ENCODE results near the gene HJURP. TPM values are rescaled to one million over a fixed set of nuclear protein-coding genes. Genes with fewer than 3 reads are reported as not detected.

Gene HJURP
- total RNA-seq, 6 experiments from 2014 or later, result 0.27 to 2.5 (median 0.89) TPM

DNA sequence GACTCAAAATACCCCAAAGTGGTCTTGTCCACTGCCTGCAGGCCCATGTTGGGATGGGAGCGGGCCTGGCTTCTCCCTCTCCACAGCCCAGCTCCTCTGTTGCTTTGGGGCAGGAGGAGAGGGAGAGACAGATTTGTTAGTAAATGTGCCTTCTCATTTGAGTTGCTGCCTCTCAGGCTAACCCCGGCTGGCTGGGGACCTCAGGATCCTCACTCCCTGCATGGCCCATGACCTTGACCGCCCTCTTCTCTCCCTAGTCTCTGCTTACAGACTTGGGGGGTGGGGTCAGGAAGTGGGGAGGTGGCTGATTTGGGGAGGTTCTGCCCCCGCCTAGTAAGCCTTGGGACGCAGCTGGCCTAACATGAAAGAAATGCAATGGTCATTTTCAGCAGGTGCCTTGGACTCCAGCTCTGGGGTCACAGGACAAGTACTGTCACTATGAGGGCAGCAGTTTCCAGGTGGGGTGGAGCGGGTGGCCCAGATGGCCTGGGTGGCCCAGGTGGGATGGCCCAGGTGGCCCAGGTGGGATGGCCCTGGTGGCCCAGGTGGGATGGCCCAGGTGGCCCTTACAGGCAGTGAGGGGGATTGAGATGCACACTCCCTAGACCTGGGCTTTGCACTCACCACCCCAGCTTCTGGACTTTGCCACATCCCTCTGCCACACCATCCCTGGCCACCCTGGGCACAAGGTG is 24.1 kb downstream of the HJURP start:
- intact Hi-C loops (cut with DNase I), result no loop called here
- no peak overlapping the region for H3K27ac ChIP-seq
- H3K4me3 ChIP-seq, result no peak overlapping the region
- H3K36me3 ChIP-seq, result no peaks in the 10 kb centered on the region
- DNase-seq (no peak), ATAC-seq (peak in 2 of 4 donors; percentile 20 to 26)
- no peaks in the 10 kb centered on the region for H3K27me3 ChIP-seq
- peaks cover 0 to 3% (median 0%) of the 10 kb centered on the region in 4 donors for H3K4me1 ChIP-seq
- TF ChIP-seq, protein P1, sequence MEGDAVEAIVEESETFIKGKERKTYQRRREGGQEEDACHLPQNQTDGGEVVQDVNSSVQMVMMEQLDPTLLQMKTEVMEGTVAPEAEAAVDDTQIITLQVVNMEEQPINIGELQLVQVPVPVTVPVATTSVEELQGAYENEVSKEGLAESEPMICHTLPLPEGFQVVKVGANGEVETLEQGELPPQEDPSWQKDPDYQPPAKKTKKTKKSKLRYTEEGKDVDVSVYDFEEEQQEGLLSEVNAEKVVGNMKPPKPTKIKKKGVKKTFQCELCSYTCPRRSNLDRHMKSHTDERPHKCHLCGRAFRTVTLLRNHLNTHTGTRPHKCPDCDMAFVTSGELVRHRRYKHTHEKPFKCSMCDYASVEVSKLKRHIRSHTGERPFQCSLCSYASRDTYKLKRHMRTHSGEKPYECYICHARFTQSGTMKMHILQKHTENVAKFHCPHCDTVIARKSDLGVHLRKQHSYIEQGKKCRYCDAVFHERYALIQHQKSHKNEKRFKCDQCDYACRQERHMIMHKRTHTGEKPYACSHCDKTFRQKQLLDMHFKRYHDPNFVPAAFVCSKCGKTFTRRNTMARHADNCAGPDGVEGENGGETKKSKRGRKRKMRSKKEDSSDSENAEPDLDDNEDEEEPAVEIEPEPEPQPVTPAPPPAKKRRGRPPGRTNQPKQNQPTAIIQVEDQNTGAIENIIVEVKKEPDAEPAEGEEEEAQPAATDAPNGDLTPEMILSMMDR (IDR thresholded peaks at IDR 0.05), result no peak
- no peak for TF ChIP-seq POLR2A (IDR thresholded peaks at IDR 0.05)
- H3K9me3 ChIP-seq, result no peaks in the 10 kb centered on the region
- whole genome bisulfite sequencing (ENCODE audit: insufficient coverage, low coverage, low lambda C conversion rate, missing lambda C conversion rate), result 60% methylated on average over 1 of the region's 6 CpGs

DNA sequence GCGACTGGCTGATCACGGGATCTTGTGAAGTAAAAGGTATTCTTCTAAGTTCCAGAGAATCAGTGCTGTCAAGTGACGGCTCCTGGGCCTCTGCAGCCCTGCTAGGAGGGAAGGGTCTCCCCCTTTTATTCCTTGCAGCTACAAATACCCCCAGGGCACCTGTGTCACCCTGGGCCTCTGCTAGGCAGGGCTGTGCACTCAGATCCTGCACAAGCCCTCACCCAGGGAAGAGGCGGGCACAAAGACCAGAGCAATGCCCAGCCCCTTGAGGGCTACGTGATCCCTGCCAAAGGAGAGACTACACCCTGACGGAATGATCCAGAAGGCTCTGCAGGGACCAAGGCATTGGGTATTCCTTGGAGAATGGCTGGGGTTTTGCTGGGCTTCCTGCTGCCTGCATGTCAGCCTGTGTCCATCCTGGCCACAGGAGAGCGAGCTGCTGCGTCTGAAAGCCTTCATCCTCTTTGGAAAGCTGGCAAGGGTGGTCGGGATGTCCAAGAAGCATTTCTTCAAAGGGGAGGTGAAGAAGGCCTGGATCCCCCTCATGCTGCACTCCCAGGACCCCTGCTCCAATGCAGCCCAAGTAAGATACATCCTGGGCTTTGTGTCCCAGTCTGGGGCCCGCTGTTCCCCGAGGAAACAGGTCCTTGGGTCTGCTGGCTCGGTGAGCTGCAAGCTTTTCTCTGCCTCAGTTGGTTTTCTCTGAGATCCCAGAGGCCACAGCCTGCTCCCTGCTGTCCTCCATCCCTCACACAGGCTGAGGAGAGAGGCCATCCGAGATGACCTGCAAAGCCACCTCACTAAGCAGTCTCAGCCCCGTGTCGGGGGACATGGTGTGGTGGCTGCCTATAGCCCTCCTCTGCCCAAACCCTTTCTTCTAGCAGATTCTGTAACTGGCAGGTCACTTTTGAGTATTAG is 24.9 kb downstream of the HJURP start:
- TF ChIP-seq POLR2A (IDR thresholded peaks at IDR 0.05), result no peak
- TF ChIP-seq, protein P1 (IDR thresholded peaks at IDR 0.05), result no peak
- Histone ChIP-seq H3K27ac (no peak overlapping the region), H3K27me3 (no peaks in the 10 kb centered on the region), H3K36me3 (no peaks in the 10 kb centered on the region), H3K4me3 (no peak overlapping the region), H3K9me3 (no peaks in the 10 kb centered on the region), H3K4me1 (peaks cover 0 to under 1% (median 0%) of the 10 kb centered on the region in 4 donors)
- WGBS (ENCODE audit: insufficient coverage, low coverage, low lambda C conversion rate, missing lambda C conversion rate), result 82% methylated on average over 4 of the region's 15 CpGs
- ATAC-seq, result no peak
- peak in 1 of 3 donors; percentile 26 for DNase-seq
- intact Hi-C loops (cut with DNase I), result no loop called here

DNA sequence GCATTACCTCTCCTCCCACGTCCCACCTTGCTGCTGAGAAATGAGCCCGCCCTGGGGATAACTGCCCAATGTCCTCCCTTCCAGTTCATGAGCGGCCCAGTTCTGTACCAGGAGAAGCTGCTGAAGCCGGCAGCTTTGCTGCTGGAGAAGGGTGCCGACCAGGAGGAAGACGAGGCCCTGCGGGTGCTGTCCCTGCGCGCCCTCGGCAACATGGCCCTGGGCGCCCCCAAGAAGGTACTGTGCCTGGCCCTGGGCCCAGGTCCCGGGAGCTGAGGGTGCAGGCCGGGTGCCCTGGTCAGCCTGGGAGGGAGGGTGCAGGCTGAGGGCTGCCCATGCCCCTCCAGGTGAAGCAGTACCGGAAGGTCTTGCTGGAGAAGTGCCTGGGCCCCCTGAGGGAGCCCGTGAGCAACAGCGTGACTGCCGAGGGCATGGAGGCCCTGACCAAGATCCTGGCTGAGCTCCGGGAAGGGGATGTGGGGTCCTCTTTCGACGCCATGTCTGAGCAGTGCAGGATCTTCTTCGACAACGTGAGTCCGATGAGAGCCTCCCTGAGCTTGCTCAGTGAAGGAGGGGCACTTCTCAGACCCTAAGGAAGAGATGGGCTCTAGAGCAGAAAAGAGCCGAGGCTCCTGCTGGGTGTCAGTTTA is 25.7 kb downstream of the HJURP start:
- no peak overlapping the region for H3K4me3 ChIP-seq
- WGBS (ENCODE audit: insufficient coverage, low coverage, low lambda C conversion rate, missing lambda C conversion rate), result 80% methylated on average over 2 of the region's 24 CpGs
- DNase-seq, result peak in 1 of 3 donors; percentile 37
- no peaks in the 10 kb centered on the region for H3K27me3 ChIP-seq
- H3K9me3 ChIP-seq, result no peaks in the 10 kb centered on the region
- peaks cover 0 to 3% (median 0%) of the 10 kb centered on the region in 4 donors for H3K4me1 ChIP-seq
- no peaks in the 10 kb centered on the region for H3K36me3 ChIP-seq
- ATAC-seq, result no peak
- intact Hi-C loops (cut with DNase I), result no loop called here
- TF ChIP-seq, protein P1 (IDR thresholded peaks at IDR 0.05), result no peak
- no peak for TF ChIP-seq POLR2A (IDR thresholded peaks at IDR 0.05)
- no peak overlapping the region for H3K27ac ChIP-seq

DNA sequence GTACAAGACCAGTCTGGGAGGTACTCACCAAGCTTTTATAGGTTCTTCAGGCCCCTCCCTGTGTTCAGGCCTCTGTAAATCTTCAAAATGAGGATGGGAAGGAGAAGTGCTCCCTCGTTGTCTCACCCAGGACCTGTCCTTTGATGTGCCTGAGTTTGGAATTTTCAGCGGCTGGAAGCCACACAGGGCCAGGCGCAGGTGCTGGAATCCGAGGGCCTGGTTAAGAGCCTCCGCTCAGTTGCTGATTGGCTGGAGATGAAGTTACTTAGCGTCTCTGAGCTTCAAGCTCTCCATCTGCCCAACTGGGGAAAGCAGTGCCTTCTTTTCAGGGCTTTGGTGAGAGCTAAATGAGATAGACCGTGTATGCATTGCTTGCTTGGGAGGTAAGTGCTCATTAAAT is 30.0 kb downstream of the HJURP start:
- no peaks in the 10 kb centered on the region for H3K27me3 ChIP-seq
- H3K27ac ChIP-seq, result no peak overlapping the region
- H3K36me3 ChIP-seq, result no peaks in the 10 kb centered on the region
- no peak overlapping the region for H3K4me3 ChIP-seq
- H3K4me1 ChIP-seq, result peaks cover 0 to 22% (median 7%) of the 10 kb centered on the region in 4 donors
- intact Hi-C loops (cut with DNase I), result no loop called here
- WGBS (ENCODE audit: insufficient coverage, low coverage, low lambda C conversion rate, missing lambda C conversion rate), result 47% methylated on average over 7 of the region's 7 CpGs
- no peak for ATAC-seq
- no peaks in the 10 kb centered on the region for H3K9me3 ChIP-seq
- DNase-seq, result peak in 2 of 3 donors; percentile 23 to 27
- no peak for TF ChIP-seq POLR2A (IDR thresholded peaks at IDR 0.05)
- TF ChIP-seq, protein P1 (IDR thresholded peaks at IDR 0.05), result no peak
